ENCODE data around the gene ALG1L2. TPM values are rescaled to one million over a fixed set of nuclear protein-coding genes. Genes with fewer than 3 reads are reported as not detected.

ALG1L2 gene, protein sequence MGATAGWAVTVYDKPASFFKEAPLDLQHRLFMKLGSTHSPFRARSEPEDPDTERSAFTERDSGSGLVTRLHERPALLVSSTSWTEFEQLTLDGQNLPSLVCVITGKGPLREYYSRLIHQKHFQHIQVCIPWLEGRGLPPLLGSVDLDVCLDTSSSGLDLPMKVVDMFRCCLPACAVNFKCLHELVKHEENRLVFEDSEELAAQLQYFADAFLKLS
- total RNA-seq = not detected

DNA sequence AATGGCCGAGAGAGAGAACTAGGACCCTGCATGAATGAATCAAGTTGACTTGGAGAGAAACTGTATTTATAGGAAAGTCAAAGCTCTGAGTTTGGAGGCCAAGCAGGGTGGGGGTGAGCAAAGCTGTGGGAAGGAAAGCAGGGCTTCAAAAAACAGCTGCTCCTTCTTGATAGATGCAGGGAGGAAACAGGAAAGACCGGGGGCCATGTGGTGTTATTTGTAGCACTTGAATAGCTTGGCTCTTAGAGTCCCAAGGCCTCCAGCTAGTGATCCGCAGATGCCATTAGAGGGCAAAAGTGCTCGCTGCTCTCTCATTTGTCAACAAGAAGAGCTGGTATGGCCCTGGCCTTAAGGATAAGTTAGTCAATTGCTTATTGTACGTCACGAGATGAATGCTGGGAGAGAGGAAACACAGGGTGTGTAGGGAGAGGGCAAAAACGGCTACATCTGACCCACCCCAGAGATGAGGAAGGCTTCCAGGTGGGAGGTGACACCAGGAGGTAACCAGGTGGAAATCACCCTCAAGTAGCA is at the start of gene ALG1L2:
ALG1L2 (plus strand) TSS at position 481 of the 531 bp plus-strand sequence. CDS start 186 bp downstream, outside the sequence.

Other genes with a start within 250 kb of the ALG1L2 start
- gene TMCC1, start 188.1 kb upstream of the ALG1L2 start, total RNA-seq = 65.1 TPM
- gene TRH, start 107.1 kb upstream of the ALG1L2 start, total RNA-seq = 1.6 TPM